Ovary (tissue), 3 donors: ENCODE measurements around the gene DOLPP1.

Experiments used
- POLR2A ChIP-seq: fragments of 450-650 bp; IDR thresholded peaks from one replicate; pipeline ENCODE4 v1.6.1; 2017; ENCODE audit warnings: antibody characterized with exemption, mild to moderate bottlenecking, moderate library complexity
- TF ChIP-seq, protein P1 (sequence below), 3 donors: fragments of 450-650 bp in 2 of 3; fragments of 200-600 bp in 1 of 3; IDR thresholded peaks; one replicate each; pipeline versions ENCODE4 v1.5.1 to v1.8.0; 2016 to 2022; ENCODE audit warnings: antibody characterized with exemption in 3 of 3, mild to moderate bottlenecking in 1 of 3
- donor health status: DM: no; HTN: no; CAD: no.

DNA sequence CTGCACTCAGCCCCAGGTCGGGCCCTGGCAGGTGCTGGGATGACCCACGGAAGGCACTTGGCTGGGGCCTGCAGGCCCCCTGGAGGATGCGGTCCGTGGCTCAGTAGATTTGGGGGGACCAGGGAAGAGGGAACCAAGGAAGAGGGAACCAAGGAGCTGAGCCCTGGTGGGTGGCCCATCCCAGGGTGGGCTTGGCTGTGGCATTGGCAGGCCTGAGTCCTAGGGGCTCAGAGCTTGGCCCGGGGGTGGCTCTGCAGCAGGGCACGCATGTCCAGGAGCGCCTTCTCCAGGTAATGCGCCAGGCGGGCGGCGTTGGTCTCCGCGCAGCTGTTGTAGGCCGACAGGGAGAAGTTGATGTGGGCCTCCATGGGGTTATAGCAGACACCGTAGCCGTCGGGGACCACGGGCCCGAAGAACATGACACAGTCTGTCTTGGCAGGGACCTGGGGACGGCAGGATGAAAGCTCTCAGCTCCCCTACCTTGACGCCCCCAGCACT lies 14.3 kb downstream of the DOLPP1 start:
- TF ChIP-seq, protein P1, sequence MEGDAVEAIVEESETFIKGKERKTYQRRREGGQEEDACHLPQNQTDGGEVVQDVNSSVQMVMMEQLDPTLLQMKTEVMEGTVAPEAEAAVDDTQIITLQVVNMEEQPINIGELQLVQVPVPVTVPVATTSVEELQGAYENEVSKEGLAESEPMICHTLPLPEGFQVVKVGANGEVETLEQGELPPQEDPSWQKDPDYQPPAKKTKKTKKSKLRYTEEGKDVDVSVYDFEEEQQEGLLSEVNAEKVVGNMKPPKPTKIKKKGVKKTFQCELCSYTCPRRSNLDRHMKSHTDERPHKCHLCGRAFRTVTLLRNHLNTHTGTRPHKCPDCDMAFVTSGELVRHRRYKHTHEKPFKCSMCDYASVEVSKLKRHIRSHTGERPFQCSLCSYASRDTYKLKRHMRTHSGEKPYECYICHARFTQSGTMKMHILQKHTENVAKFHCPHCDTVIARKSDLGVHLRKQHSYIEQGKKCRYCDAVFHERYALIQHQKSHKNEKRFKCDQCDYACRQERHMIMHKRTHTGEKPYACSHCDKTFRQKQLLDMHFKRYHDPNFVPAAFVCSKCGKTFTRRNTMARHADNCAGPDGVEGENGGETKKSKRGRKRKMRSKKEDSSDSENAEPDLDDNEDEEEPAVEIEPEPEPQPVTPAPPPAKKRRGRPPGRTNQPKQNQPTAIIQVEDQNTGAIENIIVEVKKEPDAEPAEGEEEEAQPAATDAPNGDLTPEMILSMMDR (IDR thresholded peaks at IDR 0.05): no peak
- no peak for TF ChIP-seq POLR2A
